IMR-90 (cell line): Measurements from ENCODE around the gene NEMF. TPM values are rescaled to one million over a fixed set of nuclear protein-coding genes. Genes with fewer than 3 reads are reported as not detected.

Source experiments
- ATAC-seq: fragments of 200-7000 bp; cut with Tn5 transposase; 2 replicates; pipeline ENCODE4 v1.9.1; 2020; ENCODE audit warnings: low read depth, mild to moderate bottlenecking, moderate library complexity
- BruUV-seq: library from RNA; stranded (reverse); fragments of 400-500 nt; replicated peaks from 2 replicates; lab custom pipeline; 2021; lab: Mats Ljungman, UMichigan
- CTCF ChIA-PET: fragments of 300-600 bp; formaldehyde crosslinking; extraction: SDS; loops from one replicate; lab custom pipeline; 2021; ENCODE audit warnings: antibody characterized with exemption; lab: Yijun Ruan, JAX
- POLR2A ChIA-PET: fragments of 300-600 bp; sonication (Branson Sonifier 250); formaldehyde crosslinking; loops from one replicate; lab custom pipeline; 2022; ENCODE audit warnings: antibody characterized with exemption; ENCODE audit not compliant: unreplicated experiment; lab: Charles Lee
- DNase-seq: peaks from one replicate; pipeline ENCODE4 v3.0.0; 2013
- H2AFZ ChIP-seq: replicated peaks from 2 replicates; pipeline ENCODE3; 2013; ENCODE audit warnings: low read length, mild to moderate bottlenecking; ENCODE audit not compliant: poor library complexity
- H2AK5ac ChIP-seq: 2 replicates; pipeline ENCODE4 v1.6.1; 2013; ENCODE audit warnings: low read depth, low read length, inconsistent platforms
- H2AK9ac ChIP-seq: replicated peaks from 2 replicates; pipeline ENCODE3; 2013; ENCODE audit warnings: mild to moderate bottlenecking, low read depth, low read length, moderate library complexity; ENCODE audit not compliant: poor library complexity
- H2BK120ac ChIP-seq: 2 replicates; pipeline ENCODE4 v1.6.1; 2013; ENCODE audit warnings: low read depth, low read length, inconsistent platforms
- H2BK15ac ChIP-seq: 3 replicates; pipeline ENCODE4 v1.6.1; 2013; ENCODE audit warnings: low read depth, low read length, inconsistent platforms
- H2BK20ac ChIP-seq: 2 replicates; pipeline ENCODE4 v1.6.1; 2013; ENCODE audit warnings: low read depth, mild to moderate bottlenecking, inconsistent platforms, low read length, moderate library complexity
- H2BK5ac ChIP-seq: 2 replicates; pipeline ENCODE4 v1.6.1; 2013; ENCODE audit warnings: mild to moderate bottlenecking, low read depth, low read length, inconsistent platforms; ENCODE audit not compliant: poor library complexity, severe bottlenecking
- H3K14ac ChIP-seq: replicated peaks from 2 replicates; pipeline ENCODE4 v1.6.1; 2013; ENCODE audit warnings: low read depth, low read length, inconsistent platforms
- H3K18ac ChIP-seq: 2 replicates; pipeline ENCODE4 v1.6.1; 2013; ENCODE audit warnings: low read depth, low read length, control low read depth
- H3K23ac ChIP-seq: 2 replicates; pipeline ENCODE4 v1.6.1; 2013; ENCODE audit warnings: low read depth, low read length, inconsistent platforms
- H3K27ac ChIP-seq: 2 replicates; pipeline ENCODE4 v1.5.1; 2013; ENCODE audit warnings: mild to moderate bottlenecking, control low read depth, low read length; ENCODE audit not compliant: insufficient read depth
- H3K27me3 ChIP-seq: 2 replicates; pipeline ENCODE4 v1.6.1; 2013; ENCODE audit warnings: low read length; ENCODE audit not compliant: control insufficient read depth, insufficient read depth
- H3K36me3 ChIP-seq: 2 replicates; pipeline ENCODE4 v1.6.1; 2013; ENCODE audit warnings: low read length, mixed read lengths; ENCODE audit not compliant: control insufficient read depth, insufficient read depth
- H3K4ac ChIP-seq: 2 replicates; pipeline ENCODE4 v1.6.1; 2013; ENCODE audit warnings: low read depth, low read length, inconsistent platforms
- H3K4me1 ChIP-seq: 2 replicates; pipeline ENCODE4 v1.6.1; 2013; ENCODE audit warnings: low read length, mixed read lengths; ENCODE audit not compliant: control insufficient read depth, insufficient read depth
- H3K4me2 ChIP-seq: 2 replicates; pipeline ENCODE4 v1.6.1; 2013; ENCODE audit warnings: low read depth, mild to moderate bottlenecking, control low read depth, low read length, moderate library complexity
- H3K4me3 ChIP-seq: 2 replicates; pipeline ENCODE4 v1.5.1; 2013; ENCODE audit warnings: low read depth, mild to moderate bottlenecking, control low read depth, low read length, moderate library complexity; ENCODE audit not compliant: insufficient read depth
- H3K56ac ChIP-seq: 2 replicates; pipeline ENCODE4 v1.6.1; 2013; ENCODE audit warnings: low read length, inconsistent platforms; ENCODE audit not compliant: insufficient read depth; ENCODE audit errors: extremely low read depth
- H3K79me1 ChIP-seq, 2 experiments: 2 replicates each; pipeline ENCODE4 v1.6.1; 2013; ENCODE audit warnings: low read length in 2 of 2, inconsistent platforms in 1 of 2, low read depth in 1 of 2
- H3K9ac ChIP-seq: 2 replicates; pipeline ENCODE4 v1.6.1; 2013; ENCODE audit warnings: low read depth, low read length, control low read depth
- H3K9me1 ChIP-seq: 2 replicates; pipeline ENCODE4 v1.6.1; 2013; ENCODE audit warnings: low read length, inconsistent platforms; ENCODE audit not compliant: insufficient read depth
- H3K9me3 ChIP-seq: 2 replicates; pipeline ENCODE4 v1.6.1; 2013; ENCODE audit warnings: low read length; ENCODE audit not compliant: control insufficient read depth, insufficient read depth
- H4K20me1 ChIP-seq: 2 replicates; pipeline ENCODE4 v1.6.1; 2013; ENCODE audit warnings: low read length, inconsistent platforms; ENCODE audit not compliant: insufficient read depth
- H4K5ac ChIP-seq: 2 replicates; pipeline ENCODE4 v1.6.1; 2013; ENCODE audit warnings: mild to moderate bottlenecking, low read depth, low read length, control low read depth
- H4K8ac ChIP-seq, 2 experiments: 2 replicates each; pipeline ENCODE4 v1.6.1; 2013; ENCODE audit warnings: low read depth in 2 of 2, low read length in 2 of 2, control low read depth in 1 of 2, inconsistent platforms in 1 of 2
- H4K91ac ChIP-seq: 2 replicates; pipeline ENCODE4 v1.6.1; 2013; ENCODE audit warnings: low read depth, low read length, inconsistent platforms; ENCODE audit not compliant: insufficient read depth
- BHLHE40 ChIP-seq: fragments of 150-350 bp; IDR thresholded peaks from 2 replicates; pipeline ENCODE4 v1.6.1; 2016; ENCODE audit warnings: mild to moderate bottlenecking, low read depth, low read length
- CEBPB ChIP-seq: IDR thresholded peaks from 2 replicates; pipeline ENCODE4 v1.6.1; 2012; ENCODE audit warnings: low read depth, low read length, improper control_type of control experiment
- FOS ChIP-seq: fragments of 150-350 bp; IDR thresholded peaks from 2 replicates; pipeline ENCODE4 v1.6.1; 2016; ENCODE audit warnings: low read depth, low read length
- MAZ ChIP-seq: IDR thresholded peaks from 2 replicates; pipeline ENCODE4 v1.6.1; 2012; ENCODE audit warnings: low read depth, mild to moderate bottlenecking, low read length, improper control_type of control experiment, moderate library complexity, borderline replicate concordance
- NFE2L2 ChIP-seq: fragments of 150-350 bp; IDR thresholded peaks from 2 replicates; pipeline ENCODE4 v1.6.1; 2016; ENCODE audit warnings: low read depth, mild to moderate bottlenecking, low read length
- POLR2A ChIP-seq: IDR thresholded peaks from 2 replicates; pipeline ENCODE4 v1.6.1; 2012; ENCODE audit warnings: mild to moderate bottlenecking, low read depth, low read length
- RCOR1 ChIP-seq: IDR thresholded peaks from 2 replicates; pipeline ENCODE4 v1.6.1; 2012; ENCODE audit warnings: mild to moderate bottlenecking, low read length, improper control_type of control experiment; ENCODE audit not compliant: insufficient replicate concordance
- RFX5 ChIP-seq: IDR thresholded peaks from 2 replicates; pipeline ENCODE4 v1.8.0; 2012; ENCODE audit warnings: low read depth, mild to moderate bottlenecking, low read length, moderate library complexity
- WGBS, 2 experiments: methylation state at CpG; one replicate each; pipeline versions ENCODE4 v1.1.5 to v1.1.7; 2013; ENCODE audit warnings: missing lambda C conversion rate in 2 of 2; ENCODE audit not compliant: insufficient read length in 1 of 2; ENCODE audit errors: extremely low coverage in 2 of 2; 5-methylcytosine and 5-hydroxymethylcytosine counted together
- dilution Hi-C: fragments of 300-500 bp; cut with HindIII; formaldehyde crosslinking; loops from one replicate; pipeline ENCODE4 v1.14.3; 2018; ENCODE audit warnings: low sequenced_read_pairs; ENCODE audit not compliant: unreplicated experiment
- in situ Hi-C: fragments of 300-500 bp; cut with MboI; formaldehyde crosslinking; loops from 3 replicates; pipeline ENCODE4 v1.14.3; 2019; ENCODE audit warnings: low sequenced_read_pairs, inconsistent platforms, mixed read lengths
- intact Hi-C: fragments of 100-400 bp; cut with micrococcal nuclease; formaldehyde crosslinking; loops from 2 replicates; pipeline ENCODE4 v1.10.0; 2022
- polyA plus RNA-seq, 3 experiments: library from polyadenylated mRNA; depleted of rRNA; stranded (reverse); fragments of >200 nt; gene quantifications; 2 replicates each; pipeline ENCODE4 v1.2.3, GENCODE V29; 2012; ENCODE audit warnings: low replicate concordance in 1 of 3
- total RNA-seq: library from RNA; depleted of rRNA; stranded (reverse); fragments of >200 nt; gene quantifications from 2 replicates; pipeline ENCODE4 v1.2.3, GENCODE V29; 2012

The NEMF gene
- total and polyA plus RNA-seq, 2 of the 4 experiments (the other 2 are of a cell fraction): 19.5 to 30.5 TPM

DNA sequence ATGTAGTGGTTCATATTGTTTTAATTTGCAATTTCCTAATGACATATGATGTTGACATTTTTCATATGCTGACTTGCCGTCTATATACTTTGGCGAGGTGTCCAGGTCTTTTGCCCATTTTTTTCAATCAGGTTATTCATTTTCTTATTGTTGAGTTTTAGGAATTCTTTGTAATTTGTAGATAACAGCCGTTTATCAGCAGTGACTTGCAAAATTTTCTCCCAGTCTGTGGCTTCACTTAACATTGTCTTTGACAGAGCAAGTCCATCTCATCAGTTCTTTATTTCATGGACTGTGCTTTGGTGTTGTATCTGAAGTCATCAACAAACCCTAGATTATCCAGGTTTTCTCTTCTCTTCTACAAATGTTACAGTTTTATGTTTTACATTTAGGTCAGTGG, 97.2 kb downstream of the NEMF start:
- DNase-seq: no peak

More for the DNA sequence above, 97.2 kb downstream of the NEMF start:
- no CpG with 5 or more reads among the region's 3 CpGs for WGBS, 2 experiments
- Histone ChIP-seq H3K9me3 (no peaks in the 10 kb centered on the region), H2AK5ac (no peak overlapping the region), H4K91ac (no peak overlapping the region), H2BK20ac (no peak overlapping the region), H3K4me1 (no peaks in the 10 kb centered on the region), H2AK9ac (no peak overlapping the region), H3K23ac (no peak overlapping the region), H2BK5ac (no peak overlapping the region), H3K27ac (no peak overlapping the region), H3K9me1 (no peaks in the 10 kb centered on the region), H3K18ac (no peak overlapping the region; the same call in 1 of the 2 replicates), H4K5ac (no peak overlapping the region), H2BK15ac (no peak overlapping the region), H3K4ac (no peak overlapping the region), H3K9ac (no peak overlapping the region), H3K56ac (no peak overlapping the region), H3K4me3 (no peak overlapping the region), H3K36me3 (no peaks in the 10 kb centered on the region), H3K4me2 (no peak overlapping the region), H4K8ac (no peak overlapping the region), H3K27me3 (no peaks in the 10 kb centered on the region), H3K79me1 (no peaks in the 10 kb centered on the region), H3K14ac (no peak overlapping the region), H2AFZ (no peak overlapping the region), H4K20me1 (no peaks in the 10 kb centered on the region), H2BK120ac (no peak overlapping the region)
- in situ Hi-C loops: loop anchor here (25.0 kb wide), 1 partner anchor 293 kb away; no protein-coding TSS in a partner anchor
- no peak for ATAC-seq
- intact Hi-C loops: no loop called here
- dilution Hi-C loops: no loop called here
- POLR2A ChIA-PET: no interaction called here
- TF ChIP-seq CEBPB (no peak), FOS (no peak), POLR2A (no peak), RCOR1 (no peak), NFE2L2 (peak; percentile 49; the same call in 1 of the 2 replicates), MAZ (no peak), RFX5 (no peak), BHLHE40 (no peak)
- BruUV-seq: no TSS peak
- CTCF ChIA-PET: no interaction called here
